ENCODE measurements around the gene ST6GAL1.
"Not testable (repeated sequence)": the region's sequence is repeated elsewhere in the genome, so short reads cannot be mapped to it uniquely, and the experiment has no call there.

The ST6GAL1 gene

DNA sequence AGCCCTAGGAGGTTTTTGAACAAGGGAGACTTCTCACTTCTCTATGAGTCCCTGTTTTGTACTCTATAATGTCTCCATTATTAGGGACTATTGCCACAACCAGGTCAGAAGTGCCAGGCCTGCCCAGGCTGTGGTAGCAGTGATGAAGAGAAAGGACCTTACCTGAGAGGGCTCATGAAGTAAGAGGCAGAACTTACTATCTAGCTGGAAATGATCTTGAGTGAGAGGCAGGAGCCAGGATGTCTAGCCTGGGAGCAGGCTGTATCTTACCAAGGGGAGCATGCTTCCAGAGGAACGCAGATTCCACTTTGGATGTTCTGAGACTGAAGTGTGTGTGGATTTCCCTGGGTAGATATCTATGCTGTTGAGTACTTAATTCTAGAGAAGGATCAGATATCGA is 115.7 kb downstream of the ST6GAL1 start:
- Histone ChIP-seq H3K9me3 (no peaks in the 10 kb centered on the region), H3K27ac (no peak overlapping the region), H3K4me1 (ENCODE audit: control insufficient read depth in 1 of 2, insufficient read depth in 1 of 2, low read depth in 1 of 2, low read length in 1 of 2) (peaks cover 8 to 29% of the 10 kb centered on the region in 2 experiments), H3K36me3 (peaks cover 13% of the 10 kb centered on the region), H3K27me3 (no peaks in the 10 kb centered on the region), H3K4me3 (ENCODE audit: low read depth in 1 of 2, low read length in 1 of 2) (no peak overlapping the region)
- TF ChIP-seq, protein P1, sequence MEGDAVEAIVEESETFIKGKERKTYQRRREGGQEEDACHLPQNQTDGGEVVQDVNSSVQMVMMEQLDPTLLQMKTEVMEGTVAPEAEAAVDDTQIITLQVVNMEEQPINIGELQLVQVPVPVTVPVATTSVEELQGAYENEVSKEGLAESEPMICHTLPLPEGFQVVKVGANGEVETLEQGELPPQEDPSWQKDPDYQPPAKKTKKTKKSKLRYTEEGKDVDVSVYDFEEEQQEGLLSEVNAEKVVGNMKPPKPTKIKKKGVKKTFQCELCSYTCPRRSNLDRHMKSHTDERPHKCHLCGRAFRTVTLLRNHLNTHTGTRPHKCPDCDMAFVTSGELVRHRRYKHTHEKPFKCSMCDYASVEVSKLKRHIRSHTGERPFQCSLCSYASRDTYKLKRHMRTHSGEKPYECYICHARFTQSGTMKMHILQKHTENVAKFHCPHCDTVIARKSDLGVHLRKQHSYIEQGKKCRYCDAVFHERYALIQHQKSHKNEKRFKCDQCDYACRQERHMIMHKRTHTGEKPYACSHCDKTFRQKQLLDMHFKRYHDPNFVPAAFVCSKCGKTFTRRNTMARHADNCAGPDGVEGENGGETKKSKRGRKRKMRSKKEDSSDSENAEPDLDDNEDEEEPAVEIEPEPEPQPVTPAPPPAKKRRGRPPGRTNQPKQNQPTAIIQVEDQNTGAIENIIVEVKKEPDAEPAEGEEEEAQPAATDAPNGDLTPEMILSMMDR (IDR thresholded peaks at IDR 0.05) = no peak

DNA sequence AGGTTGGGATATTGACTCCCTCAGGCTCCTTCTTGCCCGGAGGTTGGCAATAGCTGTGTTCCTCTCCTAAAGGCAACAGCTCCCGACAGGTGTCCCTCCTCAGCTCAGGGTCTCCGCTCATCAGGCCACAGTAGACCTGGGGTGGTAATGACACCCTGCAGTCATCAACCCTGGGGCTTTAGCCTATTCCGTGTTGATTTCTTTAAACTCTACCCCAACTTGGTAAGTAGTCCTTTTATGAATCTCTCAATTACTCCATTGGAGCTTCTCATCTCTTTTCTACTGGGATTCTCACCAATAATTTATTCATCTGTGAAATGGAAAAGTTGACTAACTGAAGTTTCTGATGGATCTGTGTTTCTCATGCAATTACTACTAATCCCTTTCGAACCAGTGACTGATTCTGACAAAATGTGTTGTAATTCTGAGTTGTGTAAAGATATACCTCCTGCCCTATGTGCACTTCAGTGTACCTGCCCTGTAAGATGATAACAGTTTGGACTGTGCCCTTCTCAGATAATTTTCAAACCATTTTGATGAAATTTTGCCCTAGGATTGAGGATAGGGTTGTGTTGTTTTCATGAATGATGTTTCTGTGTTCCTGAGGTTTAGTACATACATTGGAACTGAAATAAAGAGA is 119.3 kb downstream of the ST6GAL1 start:
- H3K9me3 ChIP-seq = peaks cover 6% of the 10 kb centered on the region
- H3K36me3 ChIP-seq = peaks cover 12% of the 10 kb centered on the region
- TF ChIP-seq, protein P1 (IDR thresholded peaks at IDR 0.05) = no peak
- H3K4me3 ChIP-seq (ENCODE audit: low read depth in 1 of 2, low read length in 1 of 2) = no peak overlapping the region
- no peaks in the 10 kb centered on the region for H3K27me3 ChIP-seq
- H3K27ac ChIP-seq = peak overlapping the region; percentile 45
- peaks cover 0 to 13% of the 10 kb centered on the region in 2 experiments for H3K4me1 ChIP-seq (ENCODE audit: control insufficient read depth in 1 of 2, insufficient read depth in 1 of 2, low read depth in 1 of 2, low read length in 1 of 2)

DNA sequence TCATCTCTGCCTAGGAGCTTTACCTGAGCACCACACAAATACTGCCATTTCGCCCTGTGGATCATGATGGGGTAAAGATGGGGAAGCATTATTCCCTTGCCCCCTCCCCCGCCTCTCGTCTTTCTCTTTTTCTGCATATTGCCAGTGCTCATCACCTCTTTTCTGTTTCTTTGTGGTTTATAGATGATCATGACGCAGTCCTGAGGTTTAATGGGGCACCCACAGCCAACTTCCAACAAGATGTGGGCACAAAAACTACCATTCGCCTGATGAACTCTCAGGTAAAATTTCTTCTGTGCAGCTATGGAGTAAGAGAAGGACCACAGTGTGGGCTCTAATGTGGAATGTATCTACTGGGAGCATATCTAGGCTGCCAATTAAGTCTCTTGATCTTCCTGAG is 120.7 kb downstream of the ST6GAL1 start:
- peaks cover 7% of the 10 kb centered on the region for H3K9me3 ChIP-seq
- H3K4me3 ChIP-seq (ENCODE audit: low read depth in 1 of 2, low read length in 1 of 2) = no peak overlapping the region
- H3K36me3 ChIP-seq = peaks cover 12% of the 10 kb centered on the region
- H3K4me1 ChIP-seq (ENCODE audit: control insufficient read depth in 1 of 2, insufficient read depth in 1 of 2, low read depth in 1 of 2, low read length in 1 of 2) = peaks cover 0 to 13% of the 10 kb centered on the region in 2 experiments
- H3K27me3 ChIP-seq = no peaks in the 10 kb centered on the region
- TF ChIP-seq, protein P1 (IDR thresholded peaks at IDR 0.05) = no peak
- H3K27ac ChIP-seq = peak overlapping the region; percentile 45

GRCh38 chr3:187051724-187052366 is 121.5 kb downstream of the ST6GAL1 start:
- Histone ChIP-seq H3K27me3 (no peaks in the 10 kb centered on the region), H3K9me3 (peaks cover 7% of the 10 kb centered on the region), H3K36me3 (peaks cover 12% of the 10 kb centered on the region), H3K4me3 (ENCODE audit: low read depth in 1 of 2, low read length in 1 of 2) (no peak overlapping the region), H3K4me1 (ENCODE audit: control insufficient read depth in 1 of 2, insufficient read depth in 1 of 2, low read depth in 1 of 2, low read length in 1 of 2) (peaks cover 0 to 13% of the 10 kb centered on the region in 2 experiments), H3K27ac (peak overlapping the region; percentile 45)
- TF ChIP-seq, protein P1 (IDR thresholded peaks at IDR 0.05) = no peak

DNA sequence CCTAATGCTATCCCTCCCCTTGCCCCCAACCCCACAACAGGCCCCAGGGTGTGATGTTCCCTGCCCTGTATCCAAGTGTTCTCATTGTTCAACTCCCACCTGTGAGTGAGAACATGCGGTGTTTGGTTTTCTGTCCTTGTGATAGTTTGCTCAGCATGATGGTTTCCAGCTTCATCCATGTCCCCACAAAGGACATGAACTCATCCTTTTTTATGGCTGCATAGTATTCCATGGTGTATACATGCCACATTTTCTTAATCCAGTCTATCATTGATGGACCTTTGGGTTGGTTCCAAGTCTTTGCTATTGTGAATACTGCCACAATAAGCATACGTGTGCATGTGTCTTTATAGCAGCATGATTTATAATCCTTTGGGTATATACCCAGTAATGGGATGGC is 122.1 kb downstream of the ST6GAL1 start:
- Histone ChIP-seq H3K36me3 (peaks cover 12% of the 10 kb centered on the region), H3K4me1 (ENCODE audit: control insufficient read depth in 1 of 2, insufficient read depth in 1 of 2, low read depth in 1 of 2, low read length in 1 of 2) (peaks cover 0 to 13% of the 10 kb centered on the region in 2 experiments), H3K27ac (peak overlapping the region; percentile 45)
- H3K4me3 ChIP-seq (ENCODE audit: low read depth in 1 of 2, low read length in 1 of 2); H3K9me3 ChIP-seq; H3K27me3 ChIP-seq: not testable (repeated sequence)

GRCh38 chr3:187054433-187054832 is 124.1 kb downstream of the ST6GAL1 start:
- H3K27ac ChIP-seq; H3K27me3 ChIP-seq; H3K9me3 ChIP-seq; H3K4me3 ChIP-seq (ENCODE audit: low read depth in 1 of 2, low read length in 1 of 2): not testable (repeated sequence)
- peaks cover 0 to 13% of the 10 kb centered on the region in 2 experiments for H3K4me1 ChIP-seq (ENCODE audit: control insufficient read depth in 1 of 2, insufficient read depth in 1 of 2, low read depth in 1 of 2, low read length in 1 of 2)
- peaks cover 13% of the 10 kb centered on the region for H3K36me3 ChIP-seq

DNA sequence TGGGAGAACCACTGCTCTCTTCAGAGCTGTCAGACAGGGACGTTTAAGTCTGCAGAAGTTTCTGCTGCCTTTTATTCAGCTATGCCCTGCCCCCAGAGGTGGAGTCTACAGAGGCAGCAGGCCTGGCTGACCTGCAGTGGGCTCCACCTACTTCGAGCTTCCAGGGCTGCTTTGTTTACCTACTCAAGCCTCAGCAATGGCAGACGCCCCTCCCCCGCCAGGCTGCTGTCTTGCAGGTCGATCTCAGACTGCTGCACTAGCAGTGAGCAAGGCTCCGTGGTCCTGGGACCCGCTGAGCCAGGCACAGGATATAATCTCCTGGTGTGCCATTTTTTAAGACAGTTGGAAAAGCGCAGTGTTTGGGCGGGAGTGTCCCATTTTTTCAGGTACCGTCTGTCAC is 127.5 kb downstream of the ST6GAL1 start:
- peaks cover 17% of the 10 kb centered on the region for H3K36me3 ChIP-seq
- H3K9me3 ChIP-seq; H3K27ac ChIP-seq; H3K4me3 ChIP-seq (ENCODE audit: low read depth in 1 of 2, low read length in 1 of 2); H3K27me3 ChIP-seq; H3K4me1 ChIP-seq (ENCODE audit: control insufficient read depth in 1 of 2, insufficient read depth in 1 of 2, low read depth in 1 of 2, low read length in 1 of 2): not testable (repeated sequence)

Data from neutrophil (primary cell).